ENCODE measurements around the gene IL10RA. TPM values are rescaled to one million over a fixed set of nuclear protein-coding genes. Genes with fewer than 3 reads are reported as not detected.
A peak's percentile ranks its signal among the peaks of the same experiment; 100 is the strongest.

IL10RA gene
- total and polyA plus RNA-seq, 9 of the 15 experiments (the other 6 are each of a cell fraction or from before 2014, with no cell fraction given) = 0.17 to 17.3 (median 2.9) TPM

DNA sequence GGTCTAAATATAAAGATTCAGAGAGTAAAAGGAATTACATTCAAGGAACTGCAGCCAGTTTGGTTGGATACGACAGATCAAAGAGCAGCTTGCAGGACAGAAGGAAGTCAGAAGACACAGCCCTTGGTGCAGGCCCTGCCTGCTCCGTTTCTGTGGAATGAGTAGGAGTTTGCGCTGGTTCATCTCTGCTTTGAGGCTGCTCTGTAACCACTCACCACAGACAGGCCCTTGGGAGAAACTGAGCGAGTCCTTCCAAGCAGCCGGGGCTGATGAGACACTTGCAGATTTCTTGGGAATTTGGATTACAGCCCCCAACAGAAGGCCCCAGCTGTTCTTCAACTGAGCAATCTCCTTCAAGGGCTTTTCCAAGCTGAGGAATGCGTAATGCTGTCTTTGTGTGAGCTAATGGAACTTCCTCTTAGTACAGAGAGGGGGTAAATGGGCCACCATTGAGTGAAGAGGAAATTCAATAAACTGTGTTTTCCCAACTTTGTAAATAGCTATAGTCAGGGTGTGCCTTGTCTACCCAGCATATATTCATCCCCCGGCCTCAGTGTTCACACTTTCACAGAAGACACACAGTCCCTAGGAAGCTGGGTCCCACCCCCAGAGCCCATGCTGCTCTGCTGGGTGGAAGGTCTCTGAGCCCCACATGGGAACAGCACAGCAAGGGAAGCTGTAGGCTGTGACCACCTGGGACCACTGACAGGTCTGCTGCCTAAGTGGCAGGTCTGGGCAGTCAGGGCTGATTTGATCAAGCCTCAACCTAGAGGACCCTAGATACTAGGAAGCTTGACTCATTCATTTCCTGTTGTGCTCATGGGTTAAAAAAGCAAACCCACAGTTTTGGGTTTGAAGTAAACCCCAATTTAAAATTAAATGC, 16.6 kb downstream of the IL10RA start (continued):
- TF ChIP-seq HCFC1 (IDR thresholded peaks at IDR 0.05; ENCODE audit: low read depth, low read length) = no peak
- TF ChIP-seq ZNF24 (IDR thresholded peaks at IDR 0.05) = no peak
- no peak for TF ChIP-seq ZNF583 (CRISPR knock-in tag; IDR thresholded peaks at IDR 0.05)
- TF ChIP-seq ZBTB8A (IDR thresholded peaks at IDR 0.05; ENCODE audit: partially characterized antibody) = no peak
- TF ChIP-seq, protein P1, sequence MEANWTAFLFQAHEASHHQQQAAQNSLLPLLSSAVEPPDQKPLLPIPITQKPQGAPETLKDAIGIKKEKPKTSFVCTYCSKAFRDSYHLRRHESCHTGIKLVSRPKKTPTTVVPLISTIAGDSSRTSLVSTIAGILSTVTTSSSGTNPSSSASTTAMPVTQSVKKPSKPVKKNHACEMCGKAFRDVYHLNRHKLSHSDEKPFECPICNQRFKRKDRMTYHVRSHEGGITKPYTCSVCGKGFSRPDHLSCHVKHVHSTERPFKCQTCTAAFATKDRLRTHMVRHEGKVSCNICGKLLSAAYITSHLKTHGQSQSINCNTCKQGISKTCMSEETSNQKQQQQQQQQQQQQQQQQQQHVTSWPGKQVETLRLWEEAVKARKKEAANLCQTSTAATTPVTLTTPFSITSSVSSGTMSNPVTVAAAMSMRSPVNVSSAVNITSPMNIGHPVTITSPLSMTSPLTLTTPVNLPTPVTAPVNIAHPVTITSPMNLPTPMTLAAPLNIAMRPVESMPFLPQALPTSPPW (CRISPR knock-in tag; IDR thresholded peaks at IDR 0.05) = no peak
- TF ChIP-seq XRCC3 (IDR thresholded peaks at IDR 0.05) = no peak
- TF ChIP-seq MAFK (IDR thresholded peaks at IDR 0.05; ENCODE audit: low read length) = no peak
- peak; percentile 40 for TF ChIP-seq HNRNPLL (IDR thresholded peaks at IDR 0.05; ENCODE audit: low read depth, low read length, poor library complexity, severe bottlenecking)
- TF ChIP-seq, protein P2, sequence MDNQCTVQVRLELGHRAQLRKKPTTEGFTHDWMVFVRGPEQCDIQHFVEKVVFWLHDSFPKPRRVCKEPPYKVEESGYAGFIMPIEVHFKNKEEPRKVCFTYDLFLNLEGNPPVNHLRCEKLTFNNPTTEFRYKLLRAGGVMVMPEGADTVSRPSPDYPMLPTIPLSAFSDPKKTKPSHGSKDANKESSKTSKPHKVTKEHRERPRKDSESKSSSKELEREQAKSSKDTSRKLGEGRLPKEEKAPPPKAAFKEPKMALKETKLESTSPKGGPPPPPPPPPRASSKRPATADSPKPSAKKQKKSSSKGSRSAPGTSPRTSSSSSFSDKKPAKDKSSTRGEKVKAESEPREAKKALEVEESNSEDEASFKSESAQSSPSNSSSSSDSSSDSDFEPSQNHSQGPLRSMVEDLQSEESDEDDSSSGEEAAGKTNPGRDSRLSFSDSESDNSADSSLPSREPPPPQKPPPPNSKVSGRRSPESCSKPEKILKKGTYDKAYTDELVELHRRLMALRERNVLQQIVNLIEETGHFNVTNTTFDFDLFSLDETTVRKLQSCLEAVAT (IDR thresholded peaks at IDR 0.05) = peak in 1 of 2 experiments; percentile 13; a peak in 1 of 4 replicates
- TF ChIP-seq ZNF57 (CRISPR knock-in tag; IDR thresholded peaks at IDR 0.05) = no peak
- no peak for TF ChIP-seq GATAD2B (IDR thresholded peaks at IDR 0.05; ENCODE audit: borderline replicate concordance)
- TF ChIP-seq SMARCA5 (IDR thresholded peaks at IDR 0.05) = no peak
- TF ChIP-seq ETS2 (tag; IDR thresholded peaks at IDR 0.05; ENCODE audit: borderline replicate concordance, poor library complexity, severe bottlenecking) = no peak
- no peak for TF ChIP-seq FOXJ2 (tag; IDR thresholded peaks at IDR 0.05)
- no peak for TF ChIP-seq ZNF780A (CRISPR knock-in tag; IDR thresholded peaks at IDR 0.05)
- TF ChIP-seq, protein P3, sequence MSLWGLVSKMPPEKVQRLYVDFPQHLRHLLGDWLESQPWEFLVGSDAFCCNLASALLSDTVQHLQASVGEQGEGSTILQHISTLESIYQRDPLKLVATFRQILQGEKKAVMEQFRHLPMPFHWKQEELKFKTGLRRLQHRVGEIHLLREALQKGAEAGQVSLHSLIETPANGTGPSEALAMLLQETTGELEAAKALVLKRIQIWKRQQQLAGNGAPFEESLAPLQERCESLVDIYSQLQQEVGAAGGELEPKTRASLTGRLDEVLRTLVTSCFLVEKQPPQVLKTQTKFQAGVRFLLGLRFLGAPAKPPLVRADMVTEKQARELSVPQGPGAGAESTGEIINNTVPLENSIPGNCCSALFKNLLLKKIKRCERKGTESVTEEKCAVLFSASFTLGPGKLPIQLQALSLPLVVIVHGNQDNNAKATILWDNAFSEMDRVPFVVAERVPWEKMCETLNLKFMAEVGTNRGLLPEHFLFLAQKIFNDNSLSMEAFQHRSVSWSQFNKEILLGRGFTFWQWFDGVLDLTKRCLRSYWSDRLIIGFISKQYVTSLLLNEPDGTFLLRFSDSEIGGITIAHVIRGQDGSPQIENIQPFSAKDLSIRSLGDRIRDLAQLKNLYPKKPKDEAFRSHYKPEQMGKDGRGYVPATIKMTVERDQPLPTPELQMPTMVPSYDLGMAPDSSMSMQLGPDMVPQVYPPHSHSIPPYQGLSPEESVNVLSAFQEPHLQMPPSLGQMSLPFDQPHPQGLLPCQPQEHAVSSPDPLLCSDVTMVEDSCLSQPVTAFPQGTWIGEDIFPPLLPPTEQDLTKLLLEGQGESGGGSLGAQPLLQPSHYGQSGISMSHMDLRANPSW (CRISPR knock-in tag; IDR thresholded peaks at IDR 0.05) = no peak
- TF ChIP-seq ZBTB1 (CRISPR knock-in tag; IDR thresholded peaks at IDR 0.05; ENCODE audit: borderline replicate concordance, low read depth) = no peak
- no peak for TF ChIP-seq MIER1 (IDR thresholded peaks at IDR 0.05; ENCODE audit: low read depth)
- no peak for TF ChIP-seq MECOM (CRISPR knock-in tag; IDR thresholded peaks at IDR 0.05)
- TF ChIP-seq SP1 (CRISPR knock-in tag; IDR thresholded peaks at IDR 0.05) = no peak
- no peak for TF ChIP-seq POLR2G (IDR thresholded peaks at IDR 0.05; ENCODE audit: low read depth, low read length)
- TF ChIP-seq, protein P4, sequence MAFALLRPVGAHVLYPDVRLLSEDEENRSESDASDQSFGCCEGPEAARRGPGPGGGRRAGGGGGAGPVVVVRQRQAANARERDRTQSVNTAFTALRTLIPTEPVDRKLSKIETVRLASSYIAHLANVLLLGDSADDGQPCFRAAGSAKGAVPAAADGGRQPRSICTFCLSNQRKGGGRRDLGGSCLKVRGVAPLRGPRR (CRISPR knock-in tag; IDR thresholded peaks at IDR 0.05) = no peak
- TF ChIP-seq PHF8 (IDR thresholded peaks at IDR 0.05; ENCODE audit: borderline replicate concordance, low read length) = no peak; the same call in 1 of the 2 replicates
